ENCODE results near the gene ANKIB1.
"Not testable (repeated sequence)": the region's sequence is repeated elsewhere in the genome, so short reads cannot be mapped to it uniquely, and the experiment has no call there.

Gene ANKIB1

DNA sequence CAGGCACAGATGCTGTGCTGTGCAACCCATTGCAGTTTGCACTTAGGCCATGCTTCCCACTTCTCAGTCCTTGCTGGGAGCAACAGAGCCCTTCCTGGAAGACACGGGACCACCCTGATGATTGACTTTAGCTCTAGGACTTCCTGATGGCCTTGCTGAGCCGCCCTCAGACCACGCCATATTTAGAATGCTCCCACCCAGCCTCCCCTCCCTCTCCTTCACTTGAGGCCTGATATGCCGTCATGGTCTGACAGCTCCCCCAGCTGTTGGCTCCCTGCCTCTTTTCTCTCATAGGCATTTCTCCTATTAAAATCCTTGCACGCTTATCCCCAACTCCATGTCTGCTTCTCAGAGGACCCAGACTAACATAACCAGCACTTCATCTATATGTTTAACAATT lies 172.1 kb downstream of the ANKIB1 start:
- Mint-ChIP-seq H3K4me1 (ENCODE audit: low read depth) (no peaks in the 10 kb centered on the region), H3K36me3 (ENCODE audit: low read depth) (no peaks in the 10 kb centered on the region), H3K27ac (no peak overlapping the region), H3K9me3 (no peaks in the 10 kb centered on the region), H3K27me3 (ENCODE audit: low read depth) (peaks cover 20% of the 10 kb centered on the region), H3K4me3 (no peak overlapping the region)

GRCh38 chr7:92421676-92422435 lies 176.1 kb downstream of the ANKIB1 start:
- Mint-ChIP-seq H3K27me3 (ENCODE audit: low read depth) (peaks cover 4% of the 10 kb centered on the region), H3K36me3 (ENCODE audit: low read depth) (no peaks in the 10 kb centered on the region)

GRCh38 chr7:92422926-92423325 lies 177.2 kb downstream of the ANKIB1 start:
- Mint-ChIP-seq H3K36me3 (ENCODE audit: low read depth) (no peaks in the 10 kb centered on the region), H3K9me3 (no peaks in the 10 kb centered on the region), H3K4me1 (ENCODE audit: low read depth) (peaks cover 11% of the 10 kb centered on the region), H3K27me3 (ENCODE audit: low read depth) (peaks cover 4% of the 10 kb centered on the region), H3K4me3 (no peak overlapping the region), H3K27ac (no peak overlapping the region)

More at GRCh38 chr7:92421676-92422435, 176.1 kb downstream of the ANKIB1 start:
- Mint-ChIP-seq H3K9me3 (no peaks in the 10 kb centered on the region), H3K27ac (no peak overlapping the region), H3K4me3 (no peak overlapping the region), H3K4me1 (ENCODE audit: low read depth) (peaks cover 11% of the 10 kb centered on the region)

DNA sequence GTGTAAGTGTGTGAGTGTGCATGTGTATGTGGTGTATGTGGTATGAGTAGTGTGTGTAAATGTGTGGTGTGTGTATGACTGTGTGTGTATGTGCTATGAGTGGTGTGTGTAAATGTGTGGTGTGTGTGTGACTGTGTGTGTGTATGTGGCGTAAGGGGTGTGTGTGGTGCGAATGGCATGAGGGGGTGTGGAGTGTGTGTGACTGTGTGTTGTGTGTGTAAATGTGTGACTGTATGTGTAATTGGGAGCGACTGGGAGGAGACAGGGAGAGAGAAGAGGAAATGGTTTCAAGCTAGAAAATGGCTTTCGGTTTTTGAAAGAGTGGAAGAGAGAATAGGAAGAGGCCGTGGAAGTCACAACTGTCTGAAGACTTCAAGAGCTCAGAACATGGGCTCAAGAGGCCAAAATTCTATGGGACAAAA lies 177.9 kb downstream of the ANKIB1 start:
- Mint-ChIP-seq H3K4me1 (ENCODE audit: low read depth) (peaks cover 11% of the 10 kb centered on the region), H3K36me3 (ENCODE audit: low read depth) (no peaks in the 10 kb centered on the region), H3K4me3 (peak overlapping the region; percentile 25), H3K27me3 (ENCODE audit: low read depth) (peaks cover 4% of the 10 kb centered on the region), H3K9me3 (no peaks in the 10 kb centered on the region), H3K27ac (peak overlapping the region; percentile 26)

DNA sequence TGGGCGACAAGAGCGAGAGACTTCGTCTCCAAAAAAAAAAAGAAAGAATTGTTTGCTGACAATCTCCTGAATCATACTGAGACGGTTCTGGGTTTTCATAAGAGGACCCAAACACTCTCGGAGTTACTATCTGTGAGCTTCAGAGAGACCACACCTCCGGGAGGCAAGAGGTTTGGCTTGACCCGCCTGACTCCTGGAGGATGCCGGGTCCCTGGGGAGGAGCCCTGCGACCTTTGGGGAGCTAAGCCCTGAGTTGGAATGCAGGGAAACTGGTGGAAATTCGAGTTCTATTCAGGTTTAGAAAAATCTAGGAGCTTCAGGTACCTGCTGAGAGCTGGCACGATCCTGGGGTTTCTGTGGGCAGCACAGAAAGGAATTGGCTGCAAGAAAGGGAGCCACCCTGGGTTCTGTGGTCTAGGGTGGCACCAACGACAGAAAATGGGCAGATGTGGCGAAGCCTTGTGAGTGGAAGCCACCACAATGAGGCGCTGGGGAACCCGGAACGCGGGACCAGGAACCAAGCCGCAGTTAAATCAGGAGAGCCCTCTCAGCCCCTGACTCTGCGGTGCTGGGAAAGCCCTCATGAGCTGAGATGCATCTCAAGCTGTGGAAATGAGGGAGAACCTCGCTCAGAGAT lies 179.7 kb downstream of the ANKIB1 start:
- Mint-ChIP-seq H3K27me3 (ENCODE audit: low read depth) (peaks cover 4% of the 10 kb centered on the region), H3K36me3 (ENCODE audit: low read depth) (no peaks in the 10 kb centered on the region), H3K4me3 (no peak overlapping the region), H3K9me3 (no peaks in the 10 kb centered on the region), H3K27ac (no peak overlapping the region), H3K4me1 (ENCODE audit: low read depth) (peaks cover 15% of the 10 kb centered on the region)

DNA sequence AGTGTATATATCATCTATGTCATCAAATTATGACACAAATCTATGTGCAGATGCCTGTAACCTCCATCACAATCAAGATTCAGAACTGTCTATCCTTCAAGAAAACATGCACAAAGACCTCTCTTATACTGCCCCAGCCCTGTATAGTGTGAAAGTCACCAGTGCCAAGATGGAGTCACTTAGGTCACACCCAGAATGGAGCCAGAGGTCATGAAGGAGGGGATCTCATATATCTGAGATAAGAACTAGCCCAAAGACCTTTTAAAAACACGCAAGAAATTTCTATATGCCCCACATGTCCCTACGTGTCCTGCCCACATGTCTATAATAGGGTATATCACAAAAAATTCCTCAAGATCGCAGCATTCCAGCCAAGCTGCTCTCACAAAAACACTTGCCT lies 181.4 kb downstream of the ANKIB1 start:
- H3K4me3 Mint-ChIP-seq, result no peak overlapping the region
- H3K27ac Mint-ChIP-seq, result no peak overlapping the region
- H3K27me3 Mint-ChIP-seq (ENCODE audit: low read depth), result peaks cover 9% of the 10 kb centered on the region
- no peaks in the 10 kb centered on the region for H3K9me3 Mint-ChIP-seq
- H3K36me3 Mint-ChIP-seq (ENCODE audit: low read depth), result no peaks in the 10 kb centered on the region
- peaks cover 15% of the 10 kb centered on the region for H3K4me1 Mint-ChIP-seq (ENCODE audit: low read depth)

DNA sequence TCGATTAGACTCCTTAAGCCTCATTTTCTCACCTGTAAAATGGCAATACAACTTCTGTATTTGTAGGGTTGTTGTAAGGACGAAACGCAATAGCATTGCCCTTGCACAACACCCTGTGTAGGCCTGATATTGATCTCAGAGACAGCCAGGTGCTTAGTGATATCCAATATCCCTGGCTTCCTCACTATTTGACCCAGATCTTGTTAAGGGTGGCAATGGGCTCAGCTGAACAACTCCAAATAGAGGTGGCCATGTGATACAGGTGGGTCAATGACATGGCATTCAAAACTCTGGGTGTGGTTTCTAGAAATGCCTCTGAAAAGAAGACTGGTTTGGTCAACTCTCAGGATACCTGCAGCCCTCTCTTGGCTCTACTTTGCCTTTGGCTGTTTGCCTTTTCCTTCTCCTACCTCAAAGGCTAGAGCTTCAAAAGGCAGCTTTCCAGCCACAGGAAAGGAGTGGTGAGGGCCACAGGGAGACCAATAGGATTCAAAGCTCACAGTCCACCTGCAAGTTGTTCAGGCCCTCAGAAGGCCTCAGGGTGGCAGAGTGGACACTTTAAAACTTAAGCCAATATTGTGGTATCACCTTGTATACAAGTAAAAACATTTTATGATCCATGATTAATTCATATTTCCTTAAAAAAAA lies 186.6 kb downstream of the ANKIB1 start:
- peaks cover 5% of the 10 kb centered on the region for H3K4me1 Mint-ChIP-seq (ENCODE audit: low read depth)
- no peak overlapping the region for H3K27ac Mint-ChIP-seq
- no peak overlapping the region for H3K4me3 Mint-ChIP-seq
- no peaks in the 10 kb centered on the region for H3K9me3 Mint-ChIP-seq
- H3K27me3 Mint-ChIP-seq (ENCODE audit: low read depth), result peaks cover 5% of the 10 kb centered on the region
- peaks cover 1% of the 10 kb centered on the region for H3K36me3 Mint-ChIP-seq (ENCODE audit: low read depth)

DNA sequence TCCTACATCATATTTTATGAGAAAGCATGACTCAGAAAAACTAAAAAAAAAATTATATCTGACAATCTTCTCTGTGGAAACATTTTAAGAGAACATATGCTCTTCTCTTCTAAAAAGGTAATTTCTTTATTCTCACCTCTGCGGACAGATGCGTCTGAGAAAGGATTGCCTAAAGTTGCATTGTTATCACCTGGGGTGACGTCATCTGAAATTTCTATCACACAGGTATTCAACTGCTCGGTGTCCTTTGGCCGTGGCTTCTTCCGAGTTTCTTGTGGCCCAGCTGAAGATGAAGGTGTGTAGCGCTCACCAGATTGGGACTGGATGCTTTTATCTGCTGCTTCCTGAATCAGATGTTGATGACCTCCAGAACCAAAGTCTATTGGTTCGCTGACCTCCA lies 187.2 kb downstream of the ANKIB1 start:
- H3K27ac Mint-ChIP-seq, result no peak overlapping the region
- H3K4me1 Mint-ChIP-seq (ENCODE audit: low read depth), result peaks cover 5% of the 10 kb centered on the region
- H3K27me3 Mint-ChIP-seq (ENCODE audit: low read depth), result peaks cover 5% of the 10 kb centered on the region
- H3K9me3 Mint-ChIP-seq, result no peaks in the 10 kb centered on the region
- peaks cover 1% of the 10 kb centered on the region for H3K36me3 Mint-ChIP-seq (ENCODE audit: low read depth)
- H3K4me3 Mint-ChIP-seq, result no peak overlapping the region

DNA sequence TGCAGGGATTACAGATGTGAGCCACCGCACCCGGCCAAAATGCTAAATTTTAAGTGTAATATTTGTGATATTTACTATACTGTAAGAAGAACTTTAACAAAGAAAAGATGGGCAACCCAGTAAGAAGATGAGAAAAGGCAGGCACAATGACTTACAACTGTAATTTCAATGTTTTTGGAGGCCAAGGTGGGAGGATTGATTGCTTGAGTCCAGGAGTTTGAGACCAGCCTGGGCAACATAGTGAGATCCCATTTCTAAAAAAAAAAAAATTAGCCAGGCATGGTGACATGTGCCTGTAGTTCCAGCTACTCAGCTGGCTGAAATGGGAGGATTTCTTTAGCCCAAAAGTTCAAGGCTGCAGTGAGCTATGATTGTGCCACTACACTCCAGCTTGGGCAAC lies 189.8 kb downstream of the ANKIB1 start:
- peaks cover 10% of the 10 kb centered on the region for H3K27me3 Mint-ChIP-seq (ENCODE audit: low read depth)
- peaks cover 2% of the 10 kb centered on the region for H3K4me1 Mint-ChIP-seq (ENCODE audit: low read depth)
- no peak overlapping the region for H3K4me3 Mint-ChIP-seq
- H3K9me3 Mint-ChIP-seq, result no peaks in the 10 kb centered on the region
- H3K36me3 Mint-ChIP-seq (ENCODE audit: low read depth), result peaks cover 1% of the 10 kb centered on the region
- no peak overlapping the region for H3K27ac Mint-ChIP-seq

GRCh38 chr7:92436612-92437445 lies 191.1 kb downstream of the ANKIB1 start:
- Mint-ChIP-seq H3K27me3 (ENCODE audit: low read depth) (peaks cover 5% of the 10 kb centered on the region), H3K36me3 (ENCODE audit: low read depth) (peaks cover 1% of the 10 kb centered on the region), H3K27ac (no peak overlapping the region), H3K4me3 (no peak overlapping the region), H3K9me3 (no peaks in the 10 kb centered on the region), H3K4me1 (ENCODE audit: low read depth) (peaks cover 2% of the 10 kb centered on the region)

DNA sequence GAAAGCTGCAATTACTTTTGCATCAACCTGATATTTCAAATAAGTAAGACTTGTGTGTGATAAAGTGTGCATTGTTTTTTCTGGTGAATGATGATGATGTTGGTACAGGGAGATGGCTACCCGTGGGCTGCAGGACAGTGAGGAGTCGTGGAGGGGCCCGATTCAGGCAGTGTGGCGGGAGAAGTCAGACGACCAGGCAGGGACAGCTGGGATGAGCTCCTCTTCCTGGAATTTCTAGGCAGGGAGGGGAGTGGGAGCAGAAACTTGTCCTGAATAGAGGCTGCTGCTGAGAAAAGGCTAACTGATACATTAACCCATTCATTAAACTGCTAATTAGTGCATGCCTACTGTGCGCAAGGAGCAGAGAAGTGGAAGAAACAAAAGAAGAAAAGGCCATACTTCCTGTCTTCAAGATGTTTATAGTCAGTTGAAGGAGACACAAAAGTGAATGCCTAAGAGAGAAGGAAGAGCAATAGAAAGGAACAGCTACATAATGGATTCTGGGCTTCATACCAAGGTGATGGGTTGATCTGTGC lies 192.2 kb downstream of the ANKIB1 start:
- no peak overlapping the region for H3K27ac Mint-ChIP-seq

GRCh38 chr7:92442720-92443119 lies 196.9 kb downstream of the ANKIB1 start:
- not testable (repeated sequence) for H3K4me1 Mint-ChIP-seq (ENCODE audit: low read depth); H3K9me3 Mint-ChIP-seq; H3K27me3 Mint-ChIP-seq (ENCODE audit: low read depth); H3K4me3 Mint-ChIP-seq; H3K27ac Mint-ChIP-seq; H3K36me3 Mint-ChIP-seq (ENCODE audit: low read depth)

More for the DNA sequence above, 192.2 kb downstream of the ANKIB1 start:
- no peak overlapping the region for H3K4me3 Mint-ChIP-seq
- peaks cover 1% of the 10 kb centered on the region for H3K36me3 Mint-ChIP-seq (ENCODE audit: low read depth)
- H3K9me3 Mint-ChIP-seq, result no peaks in the 10 kb centered on the region
- H3K4me1 Mint-ChIP-seq (ENCODE audit: low read depth), result peaks cover 2% of the 10 kb centered on the region
- peaks cover 5% of the 10 kb centered on the region for H3K27me3 Mint-ChIP-seq (ENCODE audit: low read depth)

GRCh38 chr7:92446869-92447344 lies 201.1 kb downstream of the ANKIB1 start:
- Mint-ChIP-seq H3K27ac (peak overlapping the region; percentile 84), H3K4me3 (peak overlapping the region; percentile 79), H3K36me3 (ENCODE audit: low read depth) (peaks cover 11% of the 10 kb centered on the region), H3K27me3 (ENCODE audit: low read depth) (no peaks in the 10 kb centered on the region), H3K9me3 (no peaks in the 10 kb centered on the region), H3K4me1 (ENCODE audit: low read depth) (peaks cover 8% of the 10 kb centered on the region)
